IgD-negative memory B cell (primary cell): ENCODE data around the gene PLEKHG1. TPM values are rescaled to one million over a fixed set of nuclear protein-coding genes. Genes with fewer than 3 reads are reported as not detected.

Experiments used
- H3K27ac Mint-ChIP-seq, 3 donors: one replicate each; pipeline ENCODE4 v1.8.0; 2020 to 2022; ENCODE audit warnings: mild to moderate bottlenecking in 3 of 3, mixed read lengths in 3 of 3, moderate library complexity in 1 of 3
- H3K27me3 Mint-ChIP-seq: one replicate; pipeline ENCODE4 v1.8.0; 2021; ENCODE audit warnings: mixed read lengths
- H3K36me3 Mint-ChIP-seq: one replicate; pipeline ENCODE4 v1.8.0; 2020; ENCODE audit warnings: mild to moderate bottlenecking, mixed read lengths
- H3K4me1 Mint-ChIP-seq, 3 donors: one replicate each; pipeline ENCODE4 v1.8.0; 2020 to 2022; ENCODE audit warnings: mixed read lengths in 3 of 3, mild to moderate bottlenecking in 1 of 3
- H3K4me3 Mint-ChIP-seq, 4 donors: one replicate each; pipeline ENCODE4 v1.8.0; 2020 to 2022; ENCODE audit warnings: mild to moderate bottlenecking in 4 of 4, mixed read lengths in 4 of 4, moderate library complexity in 3 of 4
- H3K9me3 Mint-ChIP-seq, 3 donors: one replicate each; pipeline ENCODE4 v1.8.0; 2020 to 2021; ENCODE audit warnings: mixed read lengths in 3 of 3, mild to moderate bottlenecking in 1 of 3
- polyA plus RNA-seq: library from polyadenylated mRNA; unstranded; fragments of 300-500 nt; fragmentation: Illumina TruSeq; gene quantifications from one replicate; pipeline ENCODE4 v1.2.3, GENCODE V29; 2021

Gene PLEKHG1
- 40.2 TPM for polyA plus RNA-seq

- Mint-ChIP-seq H3K4me1 (peaks cover 11 to 28% (median 24%) of the 10 kb centered on the region in 3 donors), H3K36me3 (no peaks in the 10 kb centered on the region), H3K27me3 (peaks cover 2% of the 10 kb centered on the region), H3K4me3 (peak within 1 kb of the TSS; percentile 94 to 99 (median 97)), H3K9me3 (no peaks in the 10 kb centered on the region), H3K27ac (peak within 1 kb of the TSS; percentile 99 to 100 (median 100))
Measured at GRCh38 chr6:150599199-150600009, at the start of gene PLEKHG1. Gene PLEKHG1 (plus strand): TSS chr6:150599885. CDS start chr6:150733682, 133,797 bp downstream.

GRCh38 chr6:150550244-150550643 lies 49.4 kb upstream of the PLEKHG1 start:
- Mint-ChIP-seq H3K27ac (no peak overlapping the region), H3K4me1 (peaks cover 0 to 1% (median 0%) of the 10 kb centered on the region in 3 donors), H3K4me3 (no peak overlapping the region), H3K27me3 (peaks cover 5% of the 10 kb centered on the region), H3K9me3 (no peaks in the 10 kb centered on the region), H3K36me3 (peaks cover 2% of the 10 kb centered on the region)

GRCh38 chr6:150557043-150557599 lies 42.6 kb upstream of the PLEKHG1 start:
- Mint-ChIP-seq H3K9me3 (peaks cover 3 to 11% (median 7%) of the 10 kb centered on the region in 3 donors), H3K36me3 (peaks cover 4% of the 10 kb centered on the region), H3K27me3 (peaks cover 16% of the 10 kb centered on the region), H3K27ac (no peak overlapping the region), H3K4me1 (peaks cover 0 to 4% (median 0%) of the 10 kb centered on the region in 3 donors), H3K4me3 (no peak overlapping the region)

GRCh38 chr6:150560004-150560883 lies 39.4 kb upstream of the PLEKHG1 start:
- Mint-ChIP-seq H3K27ac (peak overlapping the region in 1 of 3 donors; percentile 11), H3K4me1 (peaks cover 0 to 4% (median 1%) of the 10 kb centered on the region in 3 donors)

GRCh38 chr6:150560884-150561219 lies 38.8 kb upstream of the PLEKHG1 start:
- Mint-ChIP-seq H3K27ac (no peak overlapping the region), H3K4me1 (peaks cover 0 to 4% (median 1%) of the 10 kb centered on the region in 3 donors), H3K4me3 (no peak overlapping the region), H3K27me3 (peaks cover 14% of the 10 kb centered on the region), H3K9me3 (peaks cover 3 to 11% (median 7%) of the 10 kb centered on the region in 3 donors), H3K36me3 (peaks cover 4% of the 10 kb centered on the region)

More at GRCh38 chr6:150560004-150560883, 39.4 kb upstream of the PLEKHG1 start:
- H3K9me3 Mint-ChIP-seq: peaks cover 3 to 11% (median 7%) of the 10 kb centered on the region in 3 donors
- peaks cover 14% of the 10 kb centered on the region for H3K27me3 Mint-ChIP-seq
- H3K36me3 Mint-ChIP-seq: peaks cover 4% of the 10 kb centered on the region
- peak overlapping the region in 1 of 4 donors; percentile 20 for H3K4me3 Mint-ChIP-seq

- H3K27ac Mint-ChIP-seq: peak overlapping the region in 1 of 3 donors; percentile 28
- no peaks in the 10 kb centered on the region for H3K9me3 Mint-ChIP-seq
- H3K4me1 Mint-ChIP-seq: peaks cover 0 to 2% (median 1%) of the 10 kb centered on the region in 3 donors
- peaks cover 5% of the 10 kb centered on the region for H3K27me3 Mint-ChIP-seq
- H3K36me3 Mint-ChIP-seq: no peaks in the 10 kb centered on the region
- H3K4me3 Mint-ChIP-seq: no peak overlapping the region
Measured at GRCh38 chr6:150565945-150566344, 33.7 kb upstream of the PLEKHG1 start.

GRCh38 chr6:150566486-150566885 lies 33.2 kb upstream of the PLEKHG1 start:
- Mint-ChIP-seq H3K36me3 (no peaks in the 10 kb centered on the region), H3K4me1 (peaks cover 0 to 2% (median 1%) of the 10 kb centered on the region in 3 donors), H3K27me3 (peaks cover 5% of the 10 kb centered on the region), H3K9me3 (no peaks in the 10 kb centered on the region), H3K4me3 (no peak overlapping the region), H3K27ac (no peak overlapping the region)

GRCh38 chr6:150567380-150567779 lies 32.3 kb upstream of the PLEKHG1 start:
- Mint-ChIP-seq H3K27ac (no peak overlapping the region), H3K27me3 (peaks cover 9% of the 10 kb centered on the region), H3K4me1 (peaks cover 0 to 2% (median 1%) of the 10 kb centered on the region in 3 donors), H3K36me3 (no peaks in the 10 kb centered on the region), H3K9me3 (no peaks in the 10 kb centered on the region), H3K4me3 (no peak overlapping the region)

- Mint-ChIP-seq H3K36me3 (peaks cover 2% of the 10 kb centered on the region), H3K9me3 (no peaks in the 10 kb centered on the region), H3K4me1 (peaks cover 0 to 5% (median 1%) of the 10 kb centered on the region in 3 donors), H3K27ac (no peak overlapping the region), H3K27me3 (peaks cover 14% of the 10 kb centered on the region), H3K4me3 (no peak overlapping the region)
Measured at GRCh38 chr6:150567823-150568383, 31.8 kb upstream of the PLEKHG1 start.

- no peaks in the 10 kb centered on the region for H3K9me3 Mint-ChIP-seq
- peaks cover 2% of the 10 kb centered on the region for H3K36me3 Mint-ChIP-seq
- peaks cover under 1 to 6% (median 5%) of the 10 kb centered on the region in 3 donors for H3K4me1 Mint-ChIP-seq
- H3K27ac Mint-ChIP-seq: no peak overlapping the region
- H3K27me3 Mint-ChIP-seq: peaks cover 20% of the 10 kb centered on the region
- H3K4me3 Mint-ChIP-seq: no peak overlapping the region
Measured at GRCh38 chr6:150568560-150568959, 31.1 kb upstream of the PLEKHG1 start.

- H3K27me3 Mint-ChIP-seq: peaks cover 20% of the 10 kb centered on the region
- no peak overlapping the region for H3K27ac Mint-ChIP-seq
- H3K4me3 Mint-ChIP-seq: no peak overlapping the region
- peaks cover 6 to 9% (median 7%) of the 10 kb centered on the region in 3 donors for H3K4me1 Mint-ChIP-seq
- peaks cover 2% of the 10 kb centered on the region for H3K36me3 Mint-ChIP-seq
- H3K9me3 Mint-ChIP-seq: no peaks in the 10 kb centered on the region
Measured at GRCh38 chr6:150569161-150569560, 30.5 kb upstream of the PLEKHG1 start.

- H3K9me3 Mint-ChIP-seq: no peaks in the 10 kb centered on the region
- H3K4me3 Mint-ChIP-seq: peak overlapping the region in 1 of 4 donors; percentile 76
- peaks cover 13 to 14% (median 14%) of the 10 kb centered on the region in 3 donors for H3K4me1 Mint-ChIP-seq
- H3K27ac Mint-ChIP-seq: peak overlapping the region in 1 of 3 donors; percentile 80
- H3K27me3 Mint-ChIP-seq: peaks cover 22% of the 10 kb centered on the region
- H3K36me3 Mint-ChIP-seq: peaks cover 2% of the 10 kb centered on the region
Measured at GRCh38 chr6:150573041-150573681, 26.5 kb upstream of the PLEKHG1 start.

GRCh38 chr6:150575836-150576235 lies 23.8 kb upstream of the PLEKHG1 start:
- Mint-ChIP-seq H3K36me3 (peaks cover 2% of the 10 kb centered on the region), H3K27ac (no peak overlapping the region), H3K27me3 (peaks cover 19% of the 10 kb centered on the region), H3K4me1 (peaks cover 13 to 14% (median 13%) of the 10 kb centered on the region in 3 donors), H3K4me3 (no peak overlapping the region), H3K9me3 (no peaks in the 10 kb centered on the region)

GRCh38 chr6:150576651-150577226 lies 22.9 kb upstream of the PLEKHG1 start:
- H3K27ac Mint-ChIP-seq: no peak overlapping the region
- no peaks in the 10 kb centered on the region for H3K9me3 Mint-ChIP-seq
- H3K4me3 Mint-ChIP-seq: no peak overlapping the region
- peaks cover 2% of the 10 kb centered on the region for H3K36me3 Mint-ChIP-seq
- peaks cover 16% of the 10 kb centered on the region for H3K27me3 Mint-ChIP-seq
- peaks cover 13 to 14% (median 13%) of the 10 kb centered on the region in 3 donors for H3K4me1 Mint-ChIP-seq
